ENCODE data around the gene SLC26A1. TPM values are rescaled to one million over a fixed set of nuclear protein-coding genes. Genes with fewer than 3 reads are reported as not detected.

SLC26A1 gene
- total and polyA plus RNA-seq, 2 experiments from 2014 or later: 0.77 to 6.3 TPM

- no peaks in the 10 kb centered on the region for H3K4me1 ChIP-seq (ENCODE audit: low read depth)
- no peak for TF ChIP-seq CTCF (IDR thresholded peaks at IDR 0.05; ENCODE audit: low read depth, low read length)
- H3K4me3 ChIP-seq: no peak overlapping the region
- H3K36me3 ChIP-seq: no peaks in the 10 kb centered on the region
- peaks cover 16% of the 10 kb centered on the region for H3K27me3 ChIP-seq
- no peak for DNase-seq (ENCODE audit: low read depth in 1 of 2, low spot score in 1 of 2)
- H3K9me3 ChIP-seq (ENCODE audit: low read depth): no peaks in the 10 kb centered on the region
- no peak overlapping the region for H3K27ac ChIP-seq
These were observed 1.5 kb downstream of the SLC26A1 start for GRCh38 chr4:991451-992296.

DNA sequence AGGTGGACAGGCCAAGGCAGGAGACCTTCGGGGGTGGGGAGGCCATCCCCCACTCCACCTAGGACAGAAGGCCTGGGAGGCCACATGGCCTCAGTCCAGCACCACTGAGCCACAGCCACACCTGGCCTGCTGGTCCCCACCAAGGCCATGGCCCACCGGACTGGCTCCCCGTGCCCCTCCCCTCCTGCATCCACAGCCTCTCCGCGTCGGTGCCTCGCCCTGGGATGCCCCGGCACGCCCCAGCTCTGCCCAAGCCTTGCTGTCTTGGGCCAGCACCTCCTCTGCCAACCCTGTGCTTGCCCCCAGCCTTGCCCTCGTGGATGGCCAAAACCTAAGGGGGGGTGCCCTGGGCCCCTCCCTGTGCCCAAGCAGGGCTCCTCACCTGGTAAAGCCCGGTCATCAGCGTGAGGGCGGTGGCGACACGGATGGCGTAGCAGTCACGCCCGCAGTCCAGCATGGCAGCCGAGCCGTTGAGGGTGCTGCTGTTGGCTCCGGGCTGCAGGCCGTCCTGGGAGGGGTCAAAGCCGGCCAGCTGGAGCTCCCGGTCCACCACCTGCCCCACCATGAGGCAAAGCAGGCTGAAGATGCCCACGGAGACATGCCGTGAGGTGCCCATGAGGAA lies 2.3 kb downstream of the SLC26A1 start:
- peaks cover 6% of the 10 kb centered on the region for H3K4me1 ChIP-seq (ENCODE audit: low read depth)
- H3K27me3 ChIP-seq: peaks cover 8% of the 10 kb centered on the region
- H3K4me3 ChIP-seq: no peak overlapping the region
- TF ChIP-seq CTCF (IDR thresholded peaks at IDR 0.05; ENCODE audit: low read depth, low read length): no peak
- DNase-seq (ENCODE audit: low read depth in 1 of 2, low spot score in 1 of 2): no peak
- H3K36me3 ChIP-seq: no peaks in the 10 kb centered on the region
- no peaks in the 10 kb centered on the region for H3K9me3 ChIP-seq (ENCODE audit: low read depth)
- no peak overlapping the region for H3K27ac ChIP-seq

DNA sequence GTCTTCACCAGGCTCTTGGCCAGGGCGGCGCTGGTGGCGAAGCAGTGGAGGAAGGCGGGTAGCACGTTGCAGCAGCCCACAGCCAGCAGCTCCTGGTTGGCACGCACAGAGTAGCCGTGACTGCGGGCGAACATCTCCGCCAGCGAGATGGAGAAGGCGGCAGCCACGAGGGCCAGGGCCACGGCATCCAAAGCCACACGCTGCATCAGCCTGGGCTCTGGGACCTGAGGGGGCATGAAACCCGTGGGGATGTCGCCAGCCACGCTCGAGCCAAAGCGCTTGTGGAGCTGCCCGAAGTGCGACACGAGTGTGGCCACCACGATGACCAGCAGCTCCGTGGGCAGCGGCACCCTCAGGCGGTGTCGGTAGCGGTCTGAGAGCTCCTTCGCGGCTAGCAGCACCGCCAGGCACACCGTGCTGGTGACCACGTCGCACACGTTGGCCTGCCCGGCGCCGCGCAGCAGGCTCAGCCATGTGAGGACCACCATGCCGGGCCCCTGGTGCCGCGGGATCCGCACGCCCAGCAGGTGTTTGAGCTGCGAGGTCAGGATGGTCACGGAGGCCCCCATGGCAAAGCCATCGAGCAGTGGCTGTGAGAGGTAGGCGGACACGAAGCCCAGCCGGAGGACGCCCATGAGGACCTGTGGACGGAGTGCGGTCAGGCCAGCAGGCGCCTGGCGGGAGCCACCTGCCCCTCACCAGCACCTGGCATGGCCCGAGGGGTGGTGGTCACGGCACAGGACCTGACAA lies 3.3 kb downstream of the SLC26A1 start:
- H3K27ac ChIP-seq: no peak overlapping the region
- DNase-seq (ENCODE audit: low read depth in 1 of 2, low spot score in 1 of 2): no peak

DNA sequence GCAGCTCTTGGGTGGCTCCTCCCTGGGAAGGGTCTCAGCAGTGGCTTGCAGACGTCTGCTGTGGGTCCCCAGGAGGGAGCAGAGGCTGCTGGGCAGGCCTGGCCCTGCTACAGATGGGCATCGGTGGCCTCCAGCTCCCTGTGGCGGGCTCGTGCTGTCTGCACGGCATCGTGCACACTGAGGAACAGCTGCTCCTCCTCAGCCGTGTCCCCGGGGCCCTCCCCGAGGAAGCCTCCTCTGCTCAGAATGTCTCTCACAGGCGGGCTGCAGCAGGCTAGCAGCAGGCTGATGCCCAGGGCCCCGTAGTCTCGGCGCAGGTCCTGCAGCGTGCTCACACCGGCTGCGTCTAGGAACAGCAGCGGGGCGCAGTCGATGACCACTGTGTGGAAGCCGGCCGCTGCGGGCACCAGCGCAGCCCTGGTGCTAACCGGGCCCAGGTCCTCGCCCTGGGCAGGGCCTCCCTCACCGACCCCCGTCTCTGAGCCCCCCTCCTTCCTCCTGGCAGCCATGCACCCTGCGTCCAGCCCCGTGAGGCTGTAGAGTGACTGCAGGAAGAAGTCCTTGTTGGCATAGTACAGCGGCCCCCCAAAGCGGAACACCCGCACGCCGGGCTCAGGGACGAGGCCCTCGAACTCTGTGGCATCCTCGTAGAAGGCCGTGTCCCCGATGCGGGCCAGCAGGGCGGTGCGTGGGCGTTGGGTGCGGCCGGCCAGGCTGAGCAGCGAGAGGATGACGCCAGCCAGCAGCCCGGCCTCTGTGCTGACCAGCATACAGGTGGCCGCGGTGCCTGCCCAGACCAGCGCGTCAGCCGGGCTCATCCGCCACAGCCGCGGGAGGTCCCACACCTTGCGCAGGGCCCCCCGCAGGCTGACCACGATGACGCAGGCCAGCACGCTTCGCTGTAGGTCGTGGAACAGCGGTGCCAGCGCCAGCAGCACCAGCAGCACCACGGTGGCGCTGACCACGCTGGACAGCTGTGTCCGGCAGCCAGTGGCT lies 4.2 kb downstream of the SLC26A1 start:
- H3K4me1 ChIP-seq (ENCODE audit: low read depth): peaks cover 11% of the 10 kb centered on the region
- no peaks in the 10 kb centered on the region for H3K9me3 ChIP-seq (ENCODE audit: low read depth)
- H3K27ac ChIP-seq: no peak overlapping the region
- H3K27me3 ChIP-seq: no peaks in the 10 kb centered on the region
- no peak for DNase-seq (ENCODE audit: low read depth in 1 of 2, low spot score in 1 of 2)
- no peaks in the 10 kb centered on the region for H3K36me3 ChIP-seq
- H3K4me3 ChIP-seq: no peak overlapping the region
- no peak for TF ChIP-seq CTCF (IDR thresholded peaks at IDR 0.05; ENCODE audit: low read depth, low read length)

More for the DNA sequence above, 3.3 kb downstream of the SLC26A1 start:
- Histone ChIP-seq H3K4me1 (ENCODE audit: low read depth) (peaks cover 11% of the 10 kb centered on the region), H3K9me3 (ENCODE audit: low read depth) (no peaks in the 10 kb centered on the region), H3K36me3 (no peaks in the 10 kb centered on the region), H3K4me3 (no peak overlapping the region), H3K27me3 (no peaks in the 10 kb centered on the region)
- no peak for TF ChIP-seq CTCF (IDR thresholded peaks at IDR 0.05; ENCODE audit: low read depth, low read length)
